ENCODE measurements around the gene INPP4A.
"Not testable (repeated sequence)": the region's sequence is repeated elsewhere in the genome, so short reads cannot be mapped to it uniquely, and the experiment has no call there.

INPP4A gene

DNA sequence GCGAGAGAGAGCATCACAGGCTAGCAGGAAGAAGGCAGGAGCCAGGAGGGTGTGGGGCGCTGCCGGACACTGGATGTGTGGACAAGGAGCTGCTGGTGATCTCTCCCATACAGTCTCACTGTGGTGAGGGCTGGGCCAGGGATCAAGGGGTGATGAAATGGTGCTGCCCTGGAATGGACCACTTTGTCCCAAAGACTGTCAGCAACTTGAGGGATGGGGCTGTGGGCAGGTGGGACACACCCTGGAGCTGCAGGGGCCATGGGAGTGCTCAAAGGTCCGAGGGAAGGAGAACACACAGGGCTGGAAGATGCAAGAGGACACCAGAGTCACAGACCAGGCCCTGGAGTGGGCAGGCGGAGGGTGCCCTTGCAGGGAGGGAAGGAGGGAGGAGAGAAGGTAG is 125.7 kb downstream of the INPP4A start:
- DNase-seq: no peak

DNA sequence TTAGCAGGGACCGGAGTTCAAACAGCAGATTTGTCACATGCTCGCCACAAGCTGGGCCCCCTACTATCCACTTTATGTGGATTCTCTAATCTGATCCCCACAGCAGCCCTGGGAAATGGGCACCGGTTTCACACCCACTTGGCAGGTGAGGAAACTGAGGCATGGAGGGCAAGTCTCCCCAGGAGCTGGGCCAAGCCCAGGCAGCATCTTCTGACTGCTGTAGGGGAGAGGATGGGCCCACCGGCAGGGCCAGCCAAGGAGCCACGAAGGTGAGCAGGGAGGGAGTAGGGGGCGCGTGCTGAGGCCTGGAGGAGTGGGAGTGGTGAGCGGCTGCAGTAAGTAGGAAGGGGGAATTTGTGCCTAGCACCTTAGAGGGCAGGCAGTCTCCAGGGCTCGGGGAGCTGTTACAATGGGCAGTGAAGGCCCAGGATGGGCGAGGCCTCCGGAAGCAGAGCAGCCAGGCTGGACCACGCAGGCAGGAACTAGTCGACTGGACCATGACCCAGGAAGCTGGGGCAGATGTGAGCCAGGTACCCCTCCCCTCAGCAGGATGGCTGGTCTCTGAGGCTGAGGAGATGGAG is 126.6 kb downstream of the INPP4A start:
- DNase-seq: no peak

DNA sequence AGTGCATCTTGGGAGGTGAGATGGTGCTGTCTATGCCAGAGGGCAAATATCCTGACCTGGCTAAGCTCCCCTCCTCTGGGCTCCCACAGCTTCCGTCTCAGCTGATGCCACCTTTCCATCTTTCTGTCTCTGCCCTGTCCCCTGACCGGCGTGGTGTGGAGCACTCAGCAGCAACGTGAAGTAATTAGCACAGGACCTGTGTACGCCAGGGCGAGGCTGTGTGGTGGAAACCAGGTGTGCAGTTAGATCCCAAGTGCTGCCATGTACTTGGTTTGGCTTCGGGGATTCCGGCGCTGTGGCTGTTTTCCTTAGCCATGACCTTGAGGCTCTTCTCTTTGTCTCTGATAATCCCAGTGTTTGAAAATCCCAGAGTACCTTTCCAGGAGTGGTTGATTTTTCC is 127.1 kb downstream of the INPP4A start:
- DNase-seq: no peak

DNA sequence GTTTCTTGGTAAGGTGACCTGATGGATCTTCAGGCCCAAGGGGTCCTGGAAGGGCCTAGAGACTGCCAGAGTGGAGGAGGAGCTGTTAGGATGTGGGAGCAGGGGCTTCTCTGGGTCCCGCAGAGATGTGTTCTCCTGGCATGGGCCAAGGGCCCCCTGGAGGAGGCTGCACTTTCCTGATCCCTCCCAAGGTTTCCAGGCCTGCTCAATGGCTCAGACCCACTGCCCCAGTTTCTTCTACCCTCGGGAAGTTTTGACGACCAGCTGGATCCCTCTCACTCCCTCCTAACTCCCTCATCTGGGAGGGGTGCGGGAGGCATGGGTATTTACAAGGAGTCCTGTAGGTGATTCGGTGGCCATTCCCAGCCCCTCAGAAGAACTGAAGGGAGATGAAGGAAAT is 127.6 kb downstream of the INPP4A start:
- DNase-seq: no peak

DNA sequence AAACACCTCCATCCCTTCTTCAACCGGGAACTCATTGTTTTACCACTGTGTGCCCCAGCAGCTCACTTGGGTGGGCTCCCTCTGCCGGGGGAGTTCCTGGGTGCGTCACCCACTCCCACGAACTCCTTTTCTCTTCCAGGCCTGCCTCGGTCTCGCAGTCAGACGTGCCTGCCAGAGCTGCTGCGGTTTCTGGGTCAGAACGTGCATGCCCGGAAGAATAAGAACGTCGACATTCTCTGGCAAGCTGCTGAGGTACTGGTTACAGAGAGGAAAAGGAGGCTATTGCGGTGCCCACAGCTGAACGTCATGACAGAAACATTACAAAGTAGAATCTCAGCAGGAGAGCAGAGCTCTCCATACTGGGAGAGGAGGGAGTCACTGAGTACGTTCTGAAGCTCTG is 128.0 kb downstream of the INPP4A start:
- DNase-seq: no peak

DNA sequence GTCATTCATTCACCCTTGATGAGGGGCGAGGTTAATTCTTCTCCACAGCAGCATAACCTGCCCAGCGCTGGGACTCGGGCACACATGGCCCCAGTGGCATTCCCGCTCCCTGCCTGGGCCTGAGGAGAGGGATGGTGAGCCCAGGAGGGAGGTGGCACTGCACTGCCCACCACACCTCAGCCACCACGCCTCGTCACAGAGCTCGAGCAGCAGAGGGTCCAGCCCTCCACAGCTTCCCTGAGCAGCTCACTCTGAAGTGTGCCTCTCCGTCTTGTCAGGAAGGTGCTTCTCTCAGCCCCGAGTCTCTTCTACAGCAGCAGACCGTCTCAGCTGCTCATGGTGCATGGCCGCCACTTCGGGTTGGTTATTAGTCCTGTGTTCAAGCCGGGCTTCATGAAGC is 128.8 kb downstream of the INPP4A start:
- no peak for DNase-seq

DNA sequence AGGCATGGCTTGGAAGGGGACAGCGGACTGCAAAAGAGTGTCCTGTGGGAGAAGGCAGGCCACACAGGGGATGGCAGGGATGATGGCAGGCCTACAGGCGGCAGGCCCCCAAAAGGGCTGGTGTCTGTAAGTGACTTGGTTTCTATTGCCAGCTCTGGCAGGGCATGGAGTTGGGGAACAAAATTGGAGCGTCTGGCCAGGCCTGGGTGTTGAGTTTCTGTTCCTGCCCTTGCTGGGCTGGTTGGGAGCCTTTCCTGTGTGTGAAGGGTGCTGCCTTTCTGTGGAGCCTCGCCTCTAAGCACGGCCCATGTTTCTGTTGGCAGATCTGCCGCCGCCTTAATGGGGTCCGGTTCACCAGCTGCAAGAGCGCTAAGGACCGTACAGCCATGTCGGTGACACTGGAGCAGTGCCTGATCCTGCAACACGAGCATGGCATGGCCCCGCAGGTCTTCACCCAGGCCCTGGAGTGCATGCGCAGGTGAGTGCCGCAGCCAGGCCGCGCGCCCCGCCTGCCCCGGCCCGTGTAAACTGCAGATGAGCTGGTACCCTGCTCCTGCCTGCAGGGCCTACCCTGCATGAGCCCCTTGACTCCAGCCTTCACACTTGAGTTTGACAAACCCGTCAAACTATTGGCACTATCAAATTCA is 132.1 kb downstream of the INPP4A start:
- no peak for DNase-seq

DNA sequence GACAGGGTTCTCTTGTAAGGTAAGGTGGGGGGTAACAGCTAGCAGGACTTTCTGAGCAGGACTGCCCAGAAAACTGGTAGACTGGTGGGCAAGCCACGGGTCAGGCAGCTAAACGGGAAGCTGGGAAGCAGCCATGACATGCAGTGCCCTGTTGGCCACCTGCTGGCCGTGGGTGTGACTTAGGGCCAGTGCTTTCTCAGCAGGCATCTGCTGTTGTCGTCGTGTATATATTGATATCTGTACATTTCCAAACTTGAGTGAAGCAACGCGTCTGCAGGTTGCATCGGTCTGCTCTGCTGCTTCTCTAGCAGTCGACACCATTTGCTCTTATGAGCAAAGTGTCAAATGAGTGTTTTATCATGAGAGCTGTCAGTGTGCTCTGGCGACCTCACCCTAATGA is 132.7 kb downstream of the INPP4A start:
- DNase-seq: no peak

DNA sequence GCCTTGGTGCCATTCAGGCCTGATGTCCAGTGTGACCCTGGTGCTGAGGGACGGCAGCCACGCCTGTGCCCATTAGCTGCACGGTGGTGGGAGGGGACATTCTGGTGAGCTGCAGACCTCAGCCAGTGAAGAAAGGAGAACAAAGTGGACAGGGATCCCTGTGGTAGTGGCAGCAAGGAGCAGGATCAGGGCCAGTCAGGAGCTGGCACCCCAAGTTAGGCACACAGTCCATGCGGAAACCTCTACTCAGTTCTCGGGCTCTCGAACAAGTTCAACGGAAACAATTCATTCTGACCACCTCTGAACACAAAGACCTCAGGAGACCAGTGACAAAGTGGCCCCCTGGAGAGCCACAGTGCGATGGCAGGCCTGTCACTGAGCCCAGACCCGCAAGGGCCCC is 133.6 kb downstream of the INPP4A start:
- DNase-seq: no peak

DNA sequence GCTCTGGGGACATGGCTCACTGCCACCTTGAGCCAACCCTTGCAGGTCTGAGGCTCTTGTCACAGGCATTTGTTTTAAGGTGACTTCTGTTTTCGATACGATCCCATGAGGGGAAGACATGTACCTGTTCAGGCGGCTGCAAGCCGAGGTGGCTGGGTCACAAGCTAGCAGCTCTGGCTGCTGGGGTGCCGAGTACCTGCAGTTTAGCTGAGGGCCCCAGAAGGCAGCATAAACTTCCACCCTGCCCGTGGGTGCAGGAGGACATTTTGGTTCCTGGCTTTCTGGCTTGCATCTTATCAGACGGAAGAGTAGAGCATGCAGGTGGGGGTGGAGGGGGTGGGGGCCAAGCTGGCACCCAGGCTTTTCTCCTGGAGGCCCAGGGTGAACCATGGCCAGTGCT is 135.3 kb downstream of the INPP4A start:
- no peak for DNase-seq

DNA sequence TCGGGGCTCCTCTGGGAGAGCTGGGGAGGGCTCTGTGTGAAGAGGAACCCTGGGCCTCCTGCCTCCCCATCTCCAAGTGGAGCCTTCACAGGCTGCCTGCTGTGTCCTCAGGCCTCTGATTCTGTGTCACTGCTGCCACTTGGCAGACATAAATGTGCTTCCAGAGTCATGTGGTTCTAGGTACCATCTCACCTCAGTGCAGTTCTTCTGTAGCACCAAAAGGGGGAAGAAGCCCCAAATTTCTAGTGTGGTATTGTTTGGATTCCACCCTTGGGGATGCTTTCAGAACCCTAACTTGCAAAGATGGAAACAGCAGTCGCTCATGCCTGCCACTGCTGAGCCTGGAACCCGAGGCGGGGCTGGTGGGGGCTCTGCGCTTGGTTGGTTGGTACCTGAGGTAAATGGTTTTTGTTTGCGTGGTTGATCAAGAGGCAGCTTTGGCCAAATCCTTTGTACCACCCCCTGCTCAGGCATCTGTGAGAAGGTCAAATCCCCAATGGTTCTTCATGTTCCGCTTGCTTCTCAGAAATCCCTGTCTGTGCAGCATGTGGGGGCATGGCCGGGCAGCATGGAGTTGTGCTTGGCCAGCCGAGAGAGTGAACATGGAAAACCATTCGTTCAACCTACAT is 136.1 kb downstream of the INPP4A start:
- DNase-seq: no peak

DNA sequence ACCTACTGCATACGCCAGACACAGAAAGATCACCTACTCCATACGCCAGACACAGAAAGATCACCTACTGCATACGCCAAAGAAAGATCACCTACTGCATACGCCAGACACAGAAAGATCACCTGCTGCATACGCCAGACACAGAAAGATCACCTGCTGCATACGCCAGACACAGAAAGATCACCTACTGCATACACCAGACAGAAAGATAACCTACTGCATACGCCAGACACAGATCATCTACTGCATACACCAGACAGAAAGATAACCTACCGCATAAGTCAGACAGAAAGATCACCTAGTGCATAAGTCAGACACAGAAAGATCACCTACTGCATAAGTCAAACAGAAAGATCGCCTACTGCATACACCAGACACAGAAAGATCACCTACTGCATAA is 137.9 kb downstream of the INPP4A start:
- DNase-seq: no peak

DNA sequence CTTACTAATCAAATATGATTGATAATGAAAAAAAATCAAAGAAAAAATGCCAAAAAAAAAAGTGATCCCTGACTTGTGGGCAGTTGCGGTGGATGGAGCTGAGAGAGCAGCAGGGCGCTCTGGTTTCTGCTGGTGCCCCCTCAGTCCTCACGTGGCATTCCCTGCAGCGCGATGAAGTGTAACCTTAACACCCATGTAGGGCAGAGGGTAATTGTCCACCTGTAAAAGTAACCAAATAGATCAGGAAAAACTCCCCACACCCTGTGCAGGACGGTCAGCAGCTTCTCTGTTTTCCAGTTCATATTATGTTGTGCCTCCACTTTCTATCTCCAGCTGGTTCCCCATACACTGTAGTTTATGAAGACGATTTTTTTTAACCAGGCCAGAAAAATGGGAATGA is 138.6 kb downstream of the INPP4A start:
- DNase-seq: no peak

DNA sequence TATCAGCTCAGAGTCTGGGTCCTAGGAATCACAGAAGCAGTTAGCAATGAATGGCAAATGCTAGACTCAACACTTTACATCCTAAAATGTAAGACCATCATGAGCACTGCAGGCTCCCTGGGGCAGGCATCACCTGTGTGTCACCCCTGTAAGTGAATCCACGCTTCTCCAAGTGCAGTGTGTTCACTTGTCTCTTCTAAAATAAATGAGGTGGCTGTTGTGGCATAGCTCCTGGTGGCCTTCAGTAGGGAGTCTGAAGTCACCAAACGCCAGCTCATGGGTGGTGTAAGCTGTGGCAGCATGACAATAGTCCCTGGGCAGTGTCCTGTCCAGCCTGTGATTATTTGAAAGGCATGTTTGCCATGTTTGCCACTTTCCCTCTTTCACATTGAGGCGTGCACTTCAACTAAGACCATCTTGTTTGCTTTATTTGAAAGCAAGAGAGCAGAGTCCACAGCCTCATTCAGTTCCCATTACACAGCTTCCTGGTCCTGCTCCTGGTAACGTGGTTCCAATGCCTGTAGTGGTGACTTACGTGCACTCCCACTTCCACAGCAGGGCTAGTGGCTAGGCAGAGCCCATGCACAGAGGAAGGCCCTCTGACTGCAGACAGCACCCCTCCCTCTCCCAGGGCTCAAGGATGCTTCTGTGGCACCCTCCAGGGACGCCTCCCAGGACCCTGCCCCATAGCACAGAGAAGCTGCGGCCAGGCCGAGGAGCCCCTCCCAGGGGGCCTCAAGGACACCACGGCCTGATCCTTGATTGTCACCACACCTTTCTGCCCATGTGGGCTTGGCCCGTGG is 139.4 kb downstream of the INPP4A start:
- no peak for DNase-seq

DNA sequence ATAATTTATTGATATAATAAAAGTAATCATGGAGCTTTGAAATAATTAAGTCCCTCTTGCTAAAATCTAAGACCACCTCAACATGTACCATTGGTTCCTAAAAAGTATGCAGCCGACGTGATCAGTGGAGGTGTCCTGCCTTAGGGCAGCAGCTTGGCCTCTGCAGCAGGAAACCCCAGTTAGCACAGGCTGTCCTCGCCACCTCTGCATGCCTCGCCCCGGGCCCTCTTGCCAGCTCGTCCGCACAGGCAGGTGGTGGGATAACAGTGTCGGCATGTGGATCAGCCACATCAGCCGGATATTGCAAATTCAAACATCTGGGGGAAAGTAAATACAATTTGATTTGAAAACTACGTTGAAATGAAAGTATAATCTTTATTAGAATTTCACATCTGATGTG is 140.7 kb downstream of the INPP4A start:
- no peak for DNase-seq

DNA sequence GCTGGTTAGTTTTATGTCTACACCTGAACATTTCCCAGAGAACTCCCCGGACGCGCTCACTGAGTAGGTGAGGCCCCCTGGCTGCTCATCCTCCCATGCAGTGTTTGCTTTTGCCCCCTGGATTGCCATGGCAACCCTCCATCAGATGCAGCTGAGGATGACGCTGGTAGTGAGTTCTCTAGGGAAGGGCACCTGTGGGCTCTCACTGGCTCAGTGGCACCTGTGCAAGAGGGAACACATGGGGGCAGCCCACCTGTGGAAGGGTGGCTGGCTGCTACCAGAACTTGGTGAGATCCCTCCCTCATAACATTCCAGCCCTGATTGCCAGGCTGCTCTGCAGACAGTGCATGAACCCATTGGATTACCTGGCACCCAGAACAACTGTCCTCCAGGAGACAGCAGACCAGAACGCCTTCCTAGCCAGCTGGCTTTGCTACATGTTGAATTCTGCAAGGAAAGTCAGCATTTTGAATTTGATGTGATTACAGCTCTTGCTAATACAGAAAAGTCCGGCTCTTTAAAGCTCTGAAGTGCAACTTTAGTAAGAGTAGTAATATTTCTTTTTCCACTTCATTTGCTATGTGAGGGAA is 142.0 kb downstream of the INPP4A start:
- DNase-seq: no peak

DNA sequence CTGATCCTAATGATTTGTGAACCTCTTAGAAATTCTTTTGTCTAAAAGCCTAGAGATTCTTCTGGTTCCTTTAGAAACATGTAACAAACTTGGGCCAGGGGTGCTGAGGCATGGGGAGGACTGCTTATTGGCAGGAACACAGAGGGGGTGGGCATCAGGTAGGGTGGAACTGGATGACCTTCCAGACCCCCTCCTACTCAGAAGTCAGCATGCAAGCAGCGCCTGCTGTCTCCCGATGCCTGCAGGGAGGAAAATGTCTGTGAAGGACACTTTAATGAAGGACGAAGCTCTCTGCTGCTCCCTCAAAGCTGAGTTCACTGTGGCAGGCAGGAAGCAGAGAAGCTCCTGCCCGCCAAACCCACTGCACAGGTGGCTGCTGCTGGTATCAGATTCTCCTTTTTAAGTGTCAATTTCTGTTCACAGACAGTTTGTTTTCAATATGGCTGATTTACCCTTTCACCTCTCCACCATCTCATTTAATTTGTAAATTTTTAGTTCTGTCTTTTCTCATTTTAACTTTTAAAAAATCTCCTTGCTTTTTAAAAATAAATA is 144.3 kb downstream of the INPP4A start:
- no peak for DNase-seq

DNA sequence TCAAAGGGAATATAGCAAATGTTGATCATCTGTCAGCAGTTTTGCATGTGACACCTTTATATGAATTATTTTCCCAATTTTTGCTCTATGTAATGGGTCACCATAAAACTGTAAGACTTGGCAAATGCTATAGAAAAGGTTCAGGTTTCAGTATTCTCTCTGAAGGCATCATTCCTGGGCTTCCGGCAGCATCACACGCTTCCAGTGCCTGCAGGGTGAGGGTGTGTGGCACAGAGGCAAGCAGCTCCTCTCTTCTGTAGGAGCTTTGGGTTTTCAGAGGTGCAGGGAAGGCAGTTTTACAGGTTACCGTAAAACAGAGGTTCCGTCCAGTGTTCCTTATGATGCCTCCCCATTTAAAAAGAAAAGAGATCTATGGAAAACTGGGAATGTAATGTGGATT is 144.8 kb downstream of the INPP4A start:
- DNase-seq: no peak

DNA sequence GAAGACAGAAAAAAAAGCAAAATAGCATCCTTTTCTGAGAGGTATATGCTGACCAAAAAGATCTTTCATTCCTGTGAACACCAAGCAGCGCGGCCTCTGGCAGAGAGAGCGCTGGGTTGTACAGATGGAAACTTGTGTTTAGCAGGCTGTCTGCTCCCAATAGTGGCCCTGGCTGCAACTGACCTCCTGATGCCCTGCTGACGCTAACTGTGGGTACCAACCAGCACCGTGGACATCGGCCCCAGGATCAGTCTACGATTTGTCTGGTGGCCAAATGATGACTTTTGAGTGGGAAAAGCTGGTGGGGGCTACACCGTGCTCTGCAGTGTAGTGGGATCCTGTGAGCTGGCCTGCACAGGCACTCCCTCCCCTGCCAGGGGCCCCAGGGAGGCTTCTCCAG is 147.9 kb downstream of the INPP4A start:
- no peak for DNase-seq

DNA sequence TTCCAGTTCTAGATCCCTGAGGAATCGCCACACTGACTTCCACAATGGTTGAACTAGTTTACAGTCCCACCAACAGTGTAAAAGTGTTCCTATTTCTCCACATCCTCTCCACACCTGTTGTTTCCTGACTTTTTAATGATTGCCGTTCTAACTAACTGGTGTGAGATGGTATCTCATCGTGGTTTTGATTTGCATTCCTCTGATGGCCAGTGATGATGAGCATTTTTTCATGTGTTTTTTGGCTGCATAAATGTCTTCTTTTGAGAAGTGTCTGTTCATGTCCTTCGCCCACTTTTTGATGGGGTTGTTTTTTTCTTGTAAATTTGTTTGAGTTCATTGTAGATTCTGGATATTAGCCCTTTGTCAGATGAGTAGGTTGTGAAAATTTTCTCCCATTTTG is 150.0 kb downstream of the INPP4A start:
- not testable (repeated sequence) for DNase-seq

DNA sequence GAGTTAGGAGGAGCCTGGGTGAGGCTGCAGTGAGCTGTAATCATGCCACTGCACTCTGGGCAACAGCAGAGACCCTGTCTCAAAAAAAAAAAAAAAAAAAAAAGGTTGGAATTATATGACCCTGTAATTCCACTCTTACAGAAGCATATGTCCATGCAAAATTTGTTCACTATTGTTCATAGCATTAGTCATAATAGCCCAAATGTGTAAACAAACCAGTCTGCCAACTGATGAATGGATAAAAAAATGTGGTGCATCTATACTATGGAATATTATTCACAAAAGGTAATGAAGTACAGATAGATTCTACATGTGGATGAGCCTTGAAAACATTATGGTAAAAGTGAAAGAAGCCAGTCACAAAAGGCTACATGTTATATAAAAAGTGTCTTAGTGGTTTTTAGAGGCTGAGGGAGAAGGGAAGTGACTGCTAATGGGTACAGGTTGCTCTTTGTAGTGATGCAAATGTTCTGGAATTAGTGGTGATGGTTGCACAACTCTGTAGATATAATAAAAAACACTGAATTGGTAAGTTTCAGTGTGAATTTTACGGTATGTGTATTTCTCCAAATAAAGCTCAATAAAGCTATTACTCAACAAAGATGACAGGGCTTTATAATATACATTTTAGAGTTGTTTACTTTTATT is 154.2 kb downstream of the INPP4A start:
- no peak for DNase-seq

DNA sequence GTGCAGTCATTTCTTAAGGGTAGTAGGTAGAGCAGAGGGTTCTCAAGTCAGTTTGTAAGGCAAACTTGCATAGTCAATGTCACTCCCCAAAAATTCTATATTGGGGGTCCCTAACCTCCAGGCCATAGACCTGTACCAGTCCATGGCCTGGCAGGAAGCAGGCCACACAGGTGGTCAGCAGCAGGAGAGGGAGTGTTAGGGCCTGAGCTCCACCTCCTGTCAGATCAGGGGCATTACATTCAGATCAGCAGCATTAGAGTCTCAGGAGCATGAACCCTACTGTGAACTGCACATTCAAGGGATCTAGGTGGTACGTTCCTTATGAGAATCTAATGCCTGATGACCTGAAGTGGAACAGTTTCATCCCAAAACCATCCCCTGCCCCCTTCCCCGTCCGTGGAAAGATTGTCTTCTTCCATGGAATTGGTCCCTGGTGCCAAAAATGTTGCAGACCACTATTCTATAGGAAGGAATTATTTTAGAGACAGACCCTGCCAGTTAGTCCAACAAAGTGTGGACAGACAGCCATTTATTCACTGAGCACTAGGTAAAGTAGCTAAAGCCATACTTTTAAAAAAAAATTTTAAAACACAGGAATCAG is 157.0 kb downstream of the INPP4A start:
- no peak for DNase-seq

All from activated CD4-positive, alpha-beta T cell treated with anti-CD3 and anti-CD28 coated beads for 1 hour (primary cell).